NCI-H2196 treated with DMSO at 0.1 percent for 48 hours (cell line): Measurements from ENCODE around the gene RANBP10.
"Not testable (repeated sequence)": the region's sequence is repeated elsewhere in the genome, so short reads cannot be mapped to it uniquely, and the experiment has no call there.

Experiments used
- DNase-seq: peaks from one replicate; lab custom pipeline; 2025; ENCODE audit not compliant: unreplicated experiment; lab: John Stamatoyannopoulos, UW

RANBP10 gene

DNA sequence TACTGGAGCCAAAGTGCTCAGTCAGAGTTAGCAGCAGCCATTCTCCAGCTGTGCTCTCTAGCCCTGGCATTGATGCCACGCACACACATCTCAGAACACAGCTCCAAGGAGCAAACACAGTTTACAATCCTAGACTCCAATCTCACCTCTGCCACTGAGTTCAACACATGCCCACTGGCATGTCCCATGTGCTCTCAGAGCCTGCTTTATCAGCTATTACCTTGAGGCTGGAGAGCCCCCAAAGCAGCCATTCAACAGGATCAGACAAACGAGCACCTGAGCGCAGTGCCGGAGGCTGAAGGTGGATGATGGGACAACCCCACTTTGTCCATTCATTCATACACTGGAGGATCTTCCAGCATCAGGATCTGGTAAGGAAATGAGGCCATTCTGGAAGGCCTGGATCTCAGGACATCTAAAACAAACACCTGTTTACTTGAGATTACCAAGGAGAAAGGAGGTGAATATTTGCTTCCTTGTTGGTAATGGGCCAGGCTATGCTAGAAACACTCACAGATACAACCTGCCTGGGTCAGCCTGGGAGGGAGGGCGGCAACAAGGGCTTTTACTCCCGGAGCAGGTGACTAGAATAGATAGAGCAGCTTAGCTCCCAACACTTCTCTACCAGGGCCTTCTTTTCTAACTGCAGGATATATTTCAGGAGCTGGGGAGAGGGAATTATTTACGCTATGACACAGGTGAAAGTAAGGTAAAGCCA, 25.4 kb downstream of the RANBP10 start:
- no peak for DNase-seq

- DNase-seq = no peak
Measured at GRCh38 chr16:67779256-67780014, 26.9 kb downstream of the RANBP10 start.

GRCh38 chr16:67775273-67775672, 31.1 kb downstream of the RANBP10 start:
- no peak for DNase-seq

DNA sequence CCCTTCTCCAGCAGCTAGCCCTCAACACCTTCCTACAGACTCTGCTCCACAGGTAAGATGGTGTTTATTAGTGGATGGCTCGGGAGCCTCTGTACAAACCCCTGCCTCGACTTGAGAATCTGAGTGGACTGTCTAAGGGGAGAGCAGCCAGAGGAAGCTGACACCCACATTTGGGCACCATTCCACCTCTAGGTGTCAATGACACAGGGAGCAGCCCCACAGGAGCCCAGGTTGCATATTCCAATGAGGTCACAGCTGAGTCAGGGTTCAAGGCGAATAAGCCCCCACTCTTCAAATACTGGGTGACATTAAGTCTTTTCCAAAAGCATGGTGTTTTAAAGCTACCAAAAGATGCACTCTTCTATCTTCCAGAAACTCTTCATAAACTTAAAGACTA, 31.9 kb downstream of the RANBP10 start:
- no peak for DNase-seq

DNA sequence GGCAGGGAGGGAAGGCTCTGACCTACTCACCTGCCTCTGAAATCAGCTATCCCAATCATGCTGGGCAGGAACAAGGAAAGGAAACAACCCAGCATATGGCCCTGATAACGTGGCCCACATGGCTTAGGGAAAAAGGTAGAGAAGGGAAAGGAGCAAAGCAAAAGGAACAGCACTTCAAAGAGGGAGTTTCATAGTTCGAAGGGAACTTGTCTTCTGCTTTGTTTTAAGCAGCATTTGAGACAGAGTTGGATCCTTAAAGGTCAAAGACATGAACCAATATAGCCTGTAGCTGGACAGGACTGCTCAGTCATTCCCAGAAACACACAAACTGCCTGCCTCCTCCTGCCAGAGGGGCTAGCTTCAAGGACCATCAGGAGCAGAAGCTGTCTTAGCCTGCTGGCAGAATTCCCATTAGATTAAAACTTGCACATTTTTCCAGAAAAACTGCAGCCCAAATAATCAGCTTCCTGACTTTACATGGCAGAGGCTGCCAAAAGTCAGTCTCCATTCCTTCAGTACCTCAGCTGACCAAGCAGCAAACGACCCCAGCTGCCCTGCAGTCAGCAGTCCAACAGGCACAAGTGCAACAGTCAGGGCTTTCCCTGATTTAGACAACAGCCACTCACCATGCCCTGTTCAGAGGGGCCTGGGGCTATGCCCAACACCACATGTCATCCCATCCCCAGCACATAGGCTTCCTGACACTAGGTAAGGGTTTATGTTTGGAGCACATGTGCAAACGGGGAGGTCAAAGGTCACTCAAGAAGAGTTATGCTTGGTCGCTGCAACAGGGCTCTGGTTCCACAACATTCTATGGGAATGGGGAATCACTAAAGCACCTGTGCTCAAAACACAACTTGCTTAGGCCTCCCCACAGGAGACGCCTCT, 32.5 kb downstream of the RANBP10 start:
- no peak for DNase-seq

DNA sequence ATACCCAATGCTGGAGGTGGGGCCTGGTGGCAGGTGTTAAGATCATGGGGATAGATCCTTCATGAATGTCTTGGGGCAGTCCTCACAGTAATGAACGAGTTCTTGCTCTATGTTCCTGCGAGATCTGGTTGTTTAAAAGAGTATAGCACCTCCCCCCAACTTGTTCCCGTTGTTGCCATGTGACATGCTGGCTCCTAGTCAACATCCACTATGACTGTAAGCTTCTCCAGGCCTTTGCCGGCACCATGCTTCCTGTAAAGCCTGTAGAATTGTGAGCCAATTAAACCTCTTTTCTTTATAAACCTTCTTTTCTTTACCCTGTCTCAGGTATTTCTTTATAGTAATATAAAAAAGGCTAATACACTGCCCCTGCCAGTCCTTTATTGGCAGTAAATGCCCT, 33.3 kb downstream of the RANBP10 start:
- no peak for DNase-seq

DNA sequence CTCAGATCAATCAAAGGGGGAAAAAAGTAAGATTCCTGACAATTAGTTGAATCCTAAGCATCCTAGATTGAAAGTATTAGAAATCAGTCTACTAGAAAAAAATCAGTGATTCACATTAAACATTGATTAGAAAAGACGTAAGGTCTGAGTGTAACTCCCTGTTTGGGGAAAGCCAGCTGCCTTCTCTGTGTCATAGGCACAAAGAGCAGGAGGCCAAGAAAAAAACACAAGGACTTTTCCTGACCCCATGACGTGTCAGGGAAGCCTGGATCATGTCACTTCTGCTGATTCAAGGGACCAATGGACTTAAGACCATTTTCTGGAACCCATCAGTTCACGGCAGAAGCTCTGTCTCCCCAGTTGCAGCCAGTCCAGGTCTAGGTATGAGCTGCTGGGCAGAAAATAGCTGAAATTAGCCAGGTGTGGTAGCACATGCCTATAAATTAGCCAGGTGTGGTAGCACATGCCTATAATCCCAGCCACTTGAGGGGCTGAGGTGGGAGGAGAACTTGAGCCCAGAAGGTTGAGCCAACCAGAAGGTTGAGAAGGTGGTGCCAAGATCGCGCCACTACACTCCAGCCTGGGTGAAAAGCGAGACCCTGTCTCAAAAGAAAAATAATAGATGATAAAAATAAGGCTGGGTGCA, 35.9 kb downstream of the RANBP10 start:
- DNase-seq = no peak

DNA sequence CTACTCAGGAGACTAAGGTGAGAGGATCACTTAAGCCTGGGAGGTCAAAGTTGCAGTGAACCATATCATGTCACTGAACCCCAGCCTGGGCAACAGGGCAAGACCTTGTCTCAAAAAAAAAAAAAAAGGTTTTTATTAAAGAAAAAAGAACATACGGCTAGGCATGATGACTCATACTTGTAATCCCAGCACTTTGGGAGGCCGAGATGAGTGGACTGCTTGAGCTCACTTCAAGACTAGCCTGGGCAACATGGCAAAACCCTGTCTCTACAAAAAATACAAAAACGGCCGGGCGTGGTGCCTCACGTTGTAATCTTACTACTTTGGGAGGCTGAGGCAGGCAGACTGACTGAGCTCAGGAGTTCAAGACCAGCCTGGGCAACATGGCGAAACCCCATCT, 38.4 kb downstream of the RANBP10 start:
- DNase-seq = no peak

DNA sequence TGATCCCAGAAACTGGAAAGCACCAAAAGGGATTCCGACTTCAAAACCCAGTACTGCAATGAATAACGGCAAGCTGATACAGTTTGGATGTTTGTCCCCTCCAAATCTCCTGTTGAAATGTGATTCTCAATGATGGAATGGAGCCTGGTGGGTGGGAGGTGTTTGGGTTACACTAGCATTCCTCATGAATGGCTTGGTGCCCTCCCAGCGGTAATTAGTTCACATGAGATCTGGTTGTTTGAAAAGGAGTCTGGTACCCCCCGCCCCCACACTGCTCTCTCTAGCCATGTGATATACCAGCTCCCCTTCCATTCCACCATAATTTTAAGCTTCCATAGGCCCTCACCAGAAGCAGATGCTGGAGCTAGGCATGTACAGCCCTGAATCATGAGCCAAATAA, 40.1 kb downstream of the RANBP10 start:
- no peak for DNase-seq

DNA sequence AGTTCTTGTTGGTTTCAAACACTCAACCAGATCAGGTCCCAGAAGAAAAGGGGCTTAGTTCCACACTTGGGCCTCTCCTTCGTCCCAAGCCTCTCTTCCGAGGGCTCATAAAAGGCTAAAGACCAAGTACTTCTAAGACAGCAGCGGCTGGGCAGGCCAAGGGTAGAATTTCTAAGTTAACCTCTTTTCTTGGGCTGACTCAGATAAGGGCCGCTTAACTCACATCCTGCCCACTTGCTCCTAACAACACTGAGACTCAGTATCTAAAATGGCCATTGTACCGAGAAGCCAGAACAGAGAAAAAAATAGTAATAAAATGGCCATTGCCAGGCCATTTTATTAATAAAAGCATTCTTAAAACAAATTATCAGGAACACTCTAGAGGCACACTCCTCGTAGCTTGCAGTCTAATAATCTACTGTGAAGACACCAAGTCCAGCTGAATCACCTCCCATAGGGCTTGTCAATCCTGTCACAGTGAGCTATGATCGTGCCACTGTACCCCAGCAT, 42.1 kb downstream of the RANBP10 start:
- DNase-seq = no peak

- no peak for DNase-seq
Measured at GRCh38 chr16:67763066-67763465, 43.3 kb downstream of the RANBP10 start.

GRCh38 chr16:67762385-67762784, 44.0 kb downstream of the RANBP10 start:
- DNase-seq = no peak

GRCh38 chr16:67761924-67762323, 44.4 kb downstream of the RANBP10 start:
- no peak for DNase-seq

- no peak for DNase-seq
Measured at GRCh38 chr16:67760956-67761230, 45.5 kb downstream of the RANBP10 start.

- DNase-seq = no peak
Measured at GRCh38 chr16:67760206-67760955, 46.0 kb downstream of the RANBP10 start.

- DNase-seq = no peak
Measured at GRCh38 chr16:67758966-67759365, 47.4 kb downstream of the RANBP10 start.

DNA sequence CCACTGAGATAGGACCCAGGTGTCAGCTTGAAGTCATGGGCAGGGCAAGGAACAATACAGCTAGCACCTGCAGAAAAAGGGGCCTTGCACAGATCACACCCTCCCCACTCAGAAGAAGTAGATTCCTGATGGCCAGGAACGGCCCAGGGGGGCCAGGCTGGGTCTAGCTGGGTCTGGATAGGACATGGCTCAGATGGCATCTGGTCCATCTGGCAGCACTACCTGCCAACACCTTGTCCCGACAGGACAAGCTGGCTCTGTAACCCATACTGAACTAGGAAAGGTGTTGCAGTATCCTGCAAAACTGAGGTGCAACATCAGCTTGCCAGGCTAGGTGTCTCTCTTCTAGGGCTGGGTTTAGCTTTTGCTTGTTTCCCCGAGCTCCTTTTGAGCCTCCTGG, 48.4 kb downstream of the RANBP10 start:
- DNase-seq = no peak

DNA sequence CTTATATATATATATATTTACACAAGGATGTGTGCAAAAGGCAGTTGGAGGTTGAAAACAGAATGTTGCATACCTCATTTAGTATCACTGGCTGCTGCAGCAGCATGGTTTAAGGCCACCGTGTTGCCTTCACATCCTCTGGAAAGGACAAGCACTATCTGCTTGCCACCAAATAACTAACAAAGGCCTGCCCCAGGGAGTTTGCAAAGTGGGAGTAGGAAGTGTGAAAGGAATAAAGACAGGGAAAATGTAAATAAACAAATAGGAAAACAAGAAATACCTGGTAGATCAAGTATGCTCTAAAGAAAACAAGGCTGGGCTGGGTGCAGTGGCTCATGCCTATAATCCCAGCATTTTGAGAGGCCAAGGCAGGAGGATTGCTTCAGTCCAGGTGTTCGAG, 53.7 kb downstream of the RANBP10 start:
- DNase-seq = no peak

- DNase-seq = not testable (repeated sequence)
Measured at GRCh38 chr16:67751331-67751730, 55.0 kb downstream of the RANBP10 start.

GRCh38 chr16:67750466-67750865, 55.9 kb downstream of the RANBP10 start:
- no peak for DNase-seq
